Measurements from ENCODE around the gene HDGFL2. TPM values are rescaled to one million over a fixed set of nuclear protein-coding genes. Genes with fewer than 3 reads are reported as not detected.

HDGFL2 gene
- total RNA-seq, 2 experiments from 2014 or later = 17.2 to 18.0 TPM

DNA sequence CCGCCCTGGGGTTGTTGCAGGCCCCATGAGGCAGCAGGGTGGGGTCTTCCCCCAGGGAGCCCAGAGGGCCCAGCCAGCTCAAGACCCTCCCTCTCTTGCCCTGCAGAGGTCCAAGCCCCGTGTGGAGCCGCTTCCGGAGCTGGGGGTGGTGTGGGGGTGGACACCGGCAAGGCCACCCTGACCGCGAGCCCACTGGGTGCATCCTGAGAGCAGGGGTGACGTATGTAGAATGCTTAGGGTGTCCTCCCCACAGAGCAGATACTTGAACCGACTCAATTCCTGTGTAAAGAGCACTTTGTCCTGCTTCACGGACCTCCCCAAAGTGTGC is 29.3 kb upstream of the HDGFL2 start:
- ChIA-PET POLR2A (no interaction called here), CTCF (no interaction called here)
- H3K27ac Mint-ChIP-seq = no peak overlapping the region
- H3K27me3 Mint-ChIP-seq = no peaks in the 10 kb centered on the region
- no peak for DNase-seq
- Histone ChIP-seq H3K4me1 (ENCODE audit: insufficient read depth, low read length) (no peaks in the 10 kb centered on the region), H3K9me3 (ENCODE audit: control insufficient read depth in 1 of 2, insufficient read depth in 1 of 2, low read length in 2 of 2) (no peaks in the 10 kb centered on the region), H3K4me3 (ENCODE audit: low read length) (no peak overlapping the region), H3K27me3 (ENCODE audit: control insufficient read depth in 1 of 2, insufficient read depth in 2 of 2, low read length in 2 of 2) (no peaks in the 10 kb centered on the region), H3K36me3 (ENCODE audit: insufficient read depth, low read length) (peaks cover 36% of the 10 kb centered on the region), H3K27ac (ENCODE audit: low read depth in 1 of 2, low read length in 2 of 2) (no peak overlapping the region)
- no peaks in the 10 kb centered on the region for H3K4me1 Mint-ChIP-seq (ENCODE audit: low read depth)
- no peaks in the 10 kb centered on the region for H3K9me3 Mint-ChIP-seq
- ATAC-seq (ENCODE audit: poor library complexity) = no peak
- TF ChIP-seq, protein P1, sequence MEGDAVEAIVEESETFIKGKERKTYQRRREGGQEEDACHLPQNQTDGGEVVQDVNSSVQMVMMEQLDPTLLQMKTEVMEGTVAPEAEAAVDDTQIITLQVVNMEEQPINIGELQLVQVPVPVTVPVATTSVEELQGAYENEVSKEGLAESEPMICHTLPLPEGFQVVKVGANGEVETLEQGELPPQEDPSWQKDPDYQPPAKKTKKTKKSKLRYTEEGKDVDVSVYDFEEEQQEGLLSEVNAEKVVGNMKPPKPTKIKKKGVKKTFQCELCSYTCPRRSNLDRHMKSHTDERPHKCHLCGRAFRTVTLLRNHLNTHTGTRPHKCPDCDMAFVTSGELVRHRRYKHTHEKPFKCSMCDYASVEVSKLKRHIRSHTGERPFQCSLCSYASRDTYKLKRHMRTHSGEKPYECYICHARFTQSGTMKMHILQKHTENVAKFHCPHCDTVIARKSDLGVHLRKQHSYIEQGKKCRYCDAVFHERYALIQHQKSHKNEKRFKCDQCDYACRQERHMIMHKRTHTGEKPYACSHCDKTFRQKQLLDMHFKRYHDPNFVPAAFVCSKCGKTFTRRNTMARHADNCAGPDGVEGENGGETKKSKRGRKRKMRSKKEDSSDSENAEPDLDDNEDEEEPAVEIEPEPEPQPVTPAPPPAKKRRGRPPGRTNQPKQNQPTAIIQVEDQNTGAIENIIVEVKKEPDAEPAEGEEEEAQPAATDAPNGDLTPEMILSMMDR (IDR thresholded peaks at IDR 0.05) = no peak
- peaks cover 18% of the 10 kb centered on the region for H3K36me3 Mint-ChIP-seq (ENCODE audit: low read depth)
- intact Hi-C loops (cut with DNase I, micrococcal nuclease) = no loop called here
- H3K4me3 Mint-ChIP-seq = no peak overlapping the region

DNA sequence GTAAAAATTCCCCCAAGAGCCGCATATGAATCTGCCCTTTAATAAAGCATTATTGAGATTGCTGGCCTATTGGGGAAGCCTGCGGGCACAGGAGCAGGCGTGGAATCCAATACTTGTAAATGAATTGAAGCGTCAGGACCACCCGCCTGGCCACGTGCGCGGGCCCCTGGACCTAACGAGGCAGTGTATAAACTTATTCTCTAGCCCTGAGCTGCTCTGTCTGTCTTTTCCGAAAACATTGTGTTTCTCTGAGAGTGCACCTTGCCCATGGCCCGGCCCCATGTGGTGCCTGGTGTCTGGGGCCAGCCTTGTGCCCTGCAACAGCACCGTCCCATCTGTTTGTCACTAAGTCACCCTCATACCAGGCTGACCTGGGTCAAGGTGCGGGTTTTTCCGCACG is 28.9 kb upstream of the HDGFL2 start:
- H3K36me3 ChIP-seq (ENCODE audit: insufficient read depth, low read length) = peaks cover 40% of the 10 kb centered on the region
- Mint-ChIP-seq H3K27ac (no peak overlapping the region), H3K9me3 (no peaks in the 10 kb centered on the region), H3K4me3 (no peak overlapping the region), H3K36me3 (ENCODE audit: low read depth) (peaks cover 16% of the 10 kb centered on the region), H3K4me1 (ENCODE audit: low read depth) (no peaks in the 10 kb centered on the region), H3K27me3 (no peaks in the 10 kb centered on the region)
- ChIA-PET POLR2A (no interaction called here), CTCF (no interaction called here)
- H3K9me3 ChIP-seq (ENCODE audit: control insufficient read depth in 1 of 2, insufficient read depth in 1 of 2, low read length in 2 of 2) = no peaks in the 10 kb centered on the region
- ATAC-seq (ENCODE audit: poor library complexity) (no peak), DNase-seq (no peak)
- TF ChIP-seq, protein P1 (IDR thresholded peaks at IDR 0.05) = no peak
- H3K4me1 ChIP-seq (ENCODE audit: insufficient read depth, low read length) = no peaks in the 10 kb centered on the region
- H3K27me3 ChIP-seq (ENCODE audit: control insufficient read depth in 1 of 2, insufficient read depth in 2 of 2, low read length in 2 of 2) = no peaks in the 10 kb centered on the region
- H3K4me3 ChIP-seq (ENCODE audit: low read length) = no peak overlapping the region
- H3K27ac ChIP-seq (ENCODE audit: low read depth in 1 of 2, low read length in 2 of 2) = no peak overlapping the region
- intact Hi-C loops (cut with DNase I, micrococcal nuclease) = no loop called here

DNA sequence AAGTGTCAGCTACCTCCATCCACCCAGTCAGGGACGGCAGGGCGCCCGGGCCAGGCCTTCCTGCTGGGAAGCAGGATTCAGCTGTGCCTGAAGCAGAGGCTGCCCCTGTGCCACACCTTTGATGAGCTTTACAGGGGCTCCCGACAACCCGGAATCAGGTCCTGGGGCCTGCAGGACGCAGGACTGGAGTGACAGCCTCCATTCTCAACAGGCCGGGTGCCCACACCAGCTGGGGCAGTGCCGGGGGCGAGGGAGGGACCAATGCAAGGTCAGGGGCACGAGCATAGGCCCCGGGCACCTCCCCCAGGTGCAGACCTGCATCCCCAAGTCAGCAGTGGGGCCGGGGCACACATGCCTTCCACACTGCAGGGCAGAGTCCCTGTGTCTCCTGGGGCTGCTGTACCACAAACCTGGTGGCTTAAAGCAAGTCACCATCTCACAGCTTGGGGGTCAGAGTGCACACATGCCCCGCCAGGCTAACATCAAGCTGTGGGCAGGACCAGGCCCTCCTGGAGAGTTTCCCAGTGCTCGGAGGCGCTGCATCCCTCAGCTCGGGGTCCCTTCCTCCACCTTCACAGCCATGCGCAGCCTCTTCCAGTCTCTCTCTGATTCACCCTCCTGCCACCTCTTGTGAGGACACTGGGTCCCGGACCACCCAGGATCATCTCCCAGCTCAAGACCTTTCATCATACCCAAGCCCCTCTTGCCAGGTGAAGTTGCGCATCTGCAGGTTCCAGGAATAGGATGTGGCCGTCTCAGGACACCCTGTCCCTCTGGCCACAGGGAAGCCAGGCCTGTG is 27.9 kb upstream of the HDGFL2 start:
- Histone ChIP-seq H3K27ac (ENCODE audit: low read depth in 1 of 2, low read length in 2 of 2) (no peak overlapping the region), H3K4me3 (ENCODE audit: low read length) (no peak overlapping the region), H3K9me3 (ENCODE audit: control insufficient read depth in 1 of 2, insufficient read depth in 1 of 2, low read length in 2 of 2) (no peaks in the 10 kb centered on the region), H3K4me1 (ENCODE audit: insufficient read depth, low read length) (no peaks in the 10 kb centered on the region), H3K36me3 (ENCODE audit: insufficient read depth, low read length) (peaks cover 50% of the 10 kb centered on the region), H3K27me3 (ENCODE audit: control insufficient read depth in 1 of 2, insufficient read depth in 2 of 2, low read length in 2 of 2) (no peaks in the 10 kb centered on the region)
- ChIA-PET CTCF (no interaction called here), POLR2A (no interaction called here)
- ATAC-seq (ENCODE audit: poor library complexity) (no peak), DNase-seq (no peak)
- Mint-ChIP-seq H3K9me3 (no peaks in the 10 kb centered on the region), H3K4me1 (ENCODE audit: low read depth) (no peaks in the 10 kb centered on the region), H3K27ac (no peak overlapping the region), H3K36me3 (ENCODE audit: low read depth) (peaks cover 25% of the 10 kb centered on the region), H3K27me3 (no peaks in the 10 kb centered on the region), H3K4me3 (no peak overlapping the region)
- TF ChIP-seq, protein P1 (IDR thresholded peaks at IDR 0.05) = no peak
- intact Hi-C loops (cut with DNase I, micrococcal nuclease) = no loop called here

Measured in CD4-positive, alpha-beta T cell (primary cell).